Fibroblast of lung (primary cell): ENCODE measurements around the gene METTL5.
"Not testable (repeated sequence)": the region's sequence is repeated elsewhere in the genome, so short reads cannot be mapped to it uniquely, and the experiment has no call there.

Experiments used
- CTCF ChIP-seq, 2 donors: IDR thresholded peaks in 1 of 2; conservative IDR thresholded peaks in 1 of 2; 1 replicate in 1 of 2; 2 replicates in 1 of 2; pipeline ENCODE4 v1.5.1; 2011 to 2012; ENCODE audit warnings: low read length in 2 of 2, control low read depth in 1 of 2, inconsistent platforms in 1 of 2, low read depth in 1 of 2, mild to moderate bottlenecking in 1 of 2
- EZH2 ChIP-seq: IDR thresholded peaks from 2 replicates; pipeline ENCODE4 v1.5.1; 2012; ENCODE audit warnings: low read length, control low read depth, mild to moderate bottlenecking; ENCODE audit errors: missing control alignments

- not testable (repeated sequence) for TF ChIP-seq CTCF (conservative IDR thresholded peaks at IDR 0.05 in 1 of 2, IDR thresholded peaks at IDR 0.05 in 1 of 2; ENCODE audit: low read depth in 1 of 2, low read length in 2 of 2); EZH2
Observed at GRCh38 chr2:169817369-169817768, 7.3 kb downstream of the METTL5 start.
